GM21515 (cell line): ENCODE data around the gene PGR.
"Not testable (repeated sequence)": the region's sequence is repeated elsewhere in the genome, so short reads cannot be mapped to it uniquely, and the experiment has no call there.

Source experiments
- ATAC-seq: cut with Tn5 transposase; IDR thresholded peaks from one replicate; pipeline ENCODE4 v1.9.1; 2021; ENCODE audit not compliant: unreplicated experiment

The PGR gene

DNA sequence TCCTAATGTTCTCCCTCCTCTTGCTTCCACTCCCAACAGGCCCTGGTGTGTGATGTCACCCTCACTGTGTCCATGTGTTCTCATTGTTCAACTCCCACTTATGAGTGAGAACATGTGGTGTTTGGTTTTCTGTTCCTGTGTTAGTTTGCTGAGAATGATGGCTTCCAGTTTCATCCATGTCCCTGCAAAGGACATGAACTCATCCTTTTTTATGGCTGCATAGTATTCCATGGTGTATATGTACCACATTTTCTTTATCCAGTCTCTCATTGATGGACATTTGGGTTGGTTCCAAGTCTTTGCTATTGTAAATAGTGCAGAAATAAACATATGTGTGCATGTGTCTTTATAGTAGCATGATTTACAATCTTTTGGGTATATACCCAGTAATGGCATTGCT lies 115.9 kb downstream of the PGR start:
- ATAC-seq: not testable (repeated sequence)

DNA sequence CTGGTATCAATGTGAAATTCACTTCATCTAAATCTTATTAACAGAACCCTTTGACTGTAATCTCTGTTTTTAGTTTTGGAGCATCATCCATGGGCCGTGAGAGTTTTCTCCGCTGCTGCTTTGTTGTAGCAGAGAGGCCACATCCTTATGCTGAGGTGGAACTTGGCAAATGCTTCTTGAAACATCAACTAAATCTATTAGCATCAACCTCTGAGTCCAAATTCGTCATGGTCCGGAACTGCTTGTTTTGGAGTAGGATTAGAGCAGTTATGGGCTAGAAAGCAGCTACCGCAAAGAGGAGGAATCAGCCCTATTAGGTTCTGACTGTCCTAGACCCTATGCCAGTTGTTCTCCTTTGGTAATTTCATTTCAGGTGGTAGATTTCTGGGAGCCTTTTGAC lies 117.7 kb downstream of the PGR start:
- ATAC-seq: no peak

DNA sequence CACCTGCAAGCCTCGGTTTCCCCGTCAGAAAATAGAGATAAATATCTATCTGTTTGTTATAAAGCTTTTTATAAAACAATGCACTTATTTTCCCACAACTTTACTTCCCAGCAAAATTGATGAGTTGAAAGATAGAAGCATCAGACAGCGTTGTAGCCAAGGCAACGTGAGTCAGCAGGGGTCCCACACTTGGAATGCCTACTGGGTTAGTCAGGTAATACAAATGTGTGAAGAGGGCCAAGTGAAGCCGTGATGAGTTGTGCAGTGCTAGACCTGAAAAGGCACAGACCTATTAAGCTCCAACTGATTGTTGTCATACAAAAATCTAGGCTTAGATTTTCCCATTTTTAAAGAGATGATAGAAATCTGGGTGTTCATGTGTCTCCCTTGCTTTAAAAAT lies 118.7 kb downstream of the PGR start:
- ATAC-seq: no peak

DNA sequence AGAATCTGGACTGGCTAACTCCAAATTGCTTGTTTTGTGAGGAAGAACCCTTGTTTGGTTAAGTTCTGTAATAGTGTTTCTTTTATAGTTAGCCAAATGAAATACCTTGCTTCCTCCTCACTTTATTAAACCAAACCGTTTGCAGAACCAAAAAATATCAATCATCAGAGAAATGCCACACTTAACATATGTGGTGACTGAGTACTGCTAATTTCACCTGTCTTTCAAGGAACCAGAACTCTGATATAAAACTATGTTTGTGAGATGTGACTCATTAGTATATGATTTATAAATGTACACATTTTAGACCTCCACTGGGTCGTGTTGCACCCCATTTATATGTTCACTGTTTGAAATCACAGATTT lies 119.9 kb downstream of the PGR start:
- no peak for ATAC-seq

DNA sequence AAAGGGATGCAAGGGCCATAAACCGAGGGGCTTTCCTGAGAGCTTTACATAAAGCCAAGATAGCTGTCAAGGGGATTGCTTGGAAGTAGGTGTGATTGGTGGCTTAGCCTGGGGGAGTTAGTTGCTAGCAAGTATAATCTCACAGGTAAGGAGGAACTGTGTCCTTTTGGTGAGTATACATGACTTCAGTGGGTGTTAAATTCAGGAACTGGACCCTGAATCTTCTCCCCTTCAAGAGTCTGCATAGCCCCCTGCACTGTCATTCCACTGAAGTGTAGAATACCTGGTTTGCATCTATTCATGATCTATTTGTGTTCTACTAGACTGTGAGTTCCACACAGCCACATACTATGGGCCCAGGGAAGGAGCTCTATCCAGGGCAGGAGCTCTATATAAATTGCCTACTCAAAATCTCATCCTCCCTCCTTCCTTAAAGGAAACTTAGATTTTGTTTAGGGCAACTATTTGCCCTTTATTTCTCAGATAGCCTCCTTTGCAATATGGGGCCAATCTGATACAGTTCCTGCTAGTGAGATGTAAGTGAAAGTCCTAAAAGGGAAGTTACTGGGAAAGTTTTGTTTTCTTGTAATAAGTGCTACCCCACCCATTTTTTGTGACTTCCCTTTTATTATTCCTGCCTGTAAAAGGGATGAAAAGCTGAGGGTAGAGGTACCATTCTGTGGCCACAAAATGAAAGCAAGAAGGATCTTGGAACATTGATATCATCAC lies 120.5 kb downstream of the PGR start:
- ATAC-seq: no peak

DNA sequence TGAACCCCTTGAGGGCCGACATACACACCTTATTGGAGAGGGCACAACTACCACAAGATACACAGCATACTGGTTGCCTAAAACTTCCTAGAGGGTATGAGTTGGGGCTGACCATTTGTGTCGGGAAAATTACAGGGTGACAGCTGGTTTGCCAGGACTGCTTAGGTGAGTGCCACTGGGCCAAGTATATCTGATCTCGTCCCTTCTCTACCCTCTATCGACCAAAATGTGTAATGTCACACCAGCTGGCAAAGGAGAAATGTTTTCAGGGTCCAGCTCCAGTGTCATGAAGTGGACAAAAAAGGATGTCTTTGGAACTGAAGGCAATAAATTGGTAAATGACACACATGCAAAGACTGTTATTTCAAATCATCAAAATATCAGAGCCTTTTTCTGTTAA lies 126.1 kb downstream of the PGR start:
- no peak for ATAC-seq

DNA sequence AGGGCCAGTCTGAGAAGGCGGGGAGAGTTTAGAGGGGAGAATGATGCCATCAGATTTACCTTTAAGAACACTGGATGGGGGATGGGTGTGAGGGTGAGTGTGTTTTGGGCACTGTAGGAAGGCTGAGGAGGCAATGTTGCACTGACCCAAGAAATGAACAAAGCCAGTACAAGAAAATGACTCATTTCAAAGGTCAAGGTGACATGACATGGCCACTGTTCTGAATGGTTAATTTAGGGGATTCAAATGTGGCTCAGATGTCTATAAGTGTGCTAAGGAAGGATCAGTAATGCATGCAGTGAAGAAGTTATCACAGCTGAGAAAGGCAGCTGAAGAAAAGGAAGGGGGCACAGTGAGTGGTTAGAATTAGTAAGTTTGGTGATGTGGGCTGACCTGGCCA lies 129.9 kb downstream of the PGR start:
- no peak for ATAC-seq

DNA sequence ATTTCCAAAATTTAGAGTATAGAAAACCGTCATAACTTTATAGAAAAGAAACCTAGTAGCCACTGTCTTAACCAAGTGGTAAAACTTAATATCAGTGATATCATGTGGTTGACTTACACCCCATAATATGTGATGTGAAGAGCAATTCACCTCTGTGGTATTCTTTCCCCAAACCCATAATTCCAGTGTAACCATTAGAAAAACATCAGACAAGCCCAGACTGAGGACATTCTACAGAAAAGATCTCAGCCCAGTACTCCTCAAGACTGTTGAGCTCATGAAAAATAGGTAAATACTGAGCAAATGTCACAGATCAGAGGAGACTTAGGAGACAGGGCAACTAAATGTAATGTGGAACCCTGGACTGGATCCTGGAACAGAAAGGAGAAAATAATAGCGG lies 134.6 kb downstream of the PGR start:
- ATAC-seq: no peak

DNA sequence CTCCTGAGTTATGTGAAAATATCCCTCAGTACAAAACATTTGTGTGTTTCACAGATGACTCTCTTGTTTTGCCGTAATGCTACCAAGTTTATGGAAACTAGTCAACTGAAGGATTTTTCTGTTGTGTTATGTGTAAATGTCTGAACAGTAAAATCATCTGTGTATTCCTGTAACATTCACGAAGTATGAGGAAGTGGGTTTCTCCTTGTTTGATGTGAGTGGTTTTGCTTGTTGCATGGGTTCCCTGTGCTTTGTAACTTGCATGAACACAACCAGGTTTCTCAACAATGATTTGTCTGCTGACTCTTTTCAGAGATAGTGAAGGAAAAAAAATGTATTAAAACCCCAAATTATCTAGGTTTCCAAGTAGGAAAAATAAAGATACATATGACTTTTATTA lies 138.1 kb downstream of the PGR start:
- ATAC-seq: no peak

DNA sequence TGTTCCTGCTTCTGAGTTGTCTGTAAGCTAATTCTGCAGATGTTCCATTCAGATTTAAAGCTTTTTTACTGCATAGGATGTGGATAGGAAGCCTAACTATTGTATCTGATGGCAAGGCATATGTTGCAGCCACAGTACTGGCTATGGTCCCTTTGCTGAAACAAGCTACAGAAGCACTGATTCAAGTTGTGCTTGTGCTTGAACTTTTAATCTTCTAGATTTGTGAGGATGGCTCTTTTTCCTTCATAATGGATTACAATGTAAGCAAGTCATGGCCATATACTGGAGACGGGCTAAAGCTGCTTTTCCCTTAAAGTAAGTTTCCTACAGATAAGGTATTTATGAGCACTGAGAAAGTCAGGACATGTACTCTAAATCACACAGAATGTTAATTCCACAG lies 138.7 kb downstream of the PGR start:
- ATAC-seq: no peak

DNA sequence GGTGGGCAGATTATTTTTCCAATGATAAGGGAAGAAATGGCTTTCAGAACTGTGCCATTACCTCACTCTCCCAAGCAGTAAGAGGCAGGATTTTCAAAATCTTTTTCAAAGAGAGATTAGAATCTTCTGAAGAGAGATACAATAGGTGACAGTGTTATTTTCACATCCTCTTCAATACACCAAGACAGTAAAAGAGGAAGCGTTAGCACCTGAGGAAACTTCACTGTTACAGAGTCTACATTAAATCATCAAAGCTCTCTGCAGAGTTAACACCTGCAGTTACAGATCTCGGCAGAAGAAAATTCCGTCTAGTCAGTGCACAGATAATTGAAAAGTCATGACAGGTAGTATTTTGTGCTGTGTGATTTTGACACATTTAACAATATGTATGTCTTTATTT lies 144.9 kb downstream of the PGR start:
- ATAC-seq: peak; percentile 96

DNA sequence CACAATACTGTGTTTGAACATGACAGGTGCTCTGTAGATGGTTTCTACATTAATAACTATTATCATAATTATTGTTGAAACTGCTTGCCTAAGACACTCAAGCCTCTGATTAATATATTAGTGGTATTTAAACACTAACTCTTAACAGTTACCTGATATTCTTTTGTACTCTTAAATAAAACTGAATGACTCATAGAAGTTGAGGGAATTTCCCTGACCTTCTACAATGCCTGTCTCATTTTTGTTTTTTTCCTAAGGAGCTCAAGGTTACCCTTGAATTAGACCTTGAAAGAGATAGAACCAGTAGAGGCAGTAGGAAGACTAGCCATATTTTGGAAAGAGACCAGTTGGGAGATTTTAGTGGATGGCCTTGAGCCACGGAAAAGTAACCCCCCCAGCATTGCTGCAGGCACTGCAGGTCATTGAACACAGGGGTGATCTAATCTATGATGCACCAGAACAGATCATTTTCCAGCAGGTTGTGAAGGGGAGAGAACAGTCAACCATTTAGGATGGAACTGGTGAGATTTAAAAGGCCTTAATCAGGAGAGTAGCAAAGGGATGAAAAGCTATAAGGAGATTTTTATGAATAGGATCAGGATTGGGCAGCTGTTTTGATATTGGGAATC lies 148.3 kb downstream of the PGR start:
- ATAC-seq: no peak

DNA sequence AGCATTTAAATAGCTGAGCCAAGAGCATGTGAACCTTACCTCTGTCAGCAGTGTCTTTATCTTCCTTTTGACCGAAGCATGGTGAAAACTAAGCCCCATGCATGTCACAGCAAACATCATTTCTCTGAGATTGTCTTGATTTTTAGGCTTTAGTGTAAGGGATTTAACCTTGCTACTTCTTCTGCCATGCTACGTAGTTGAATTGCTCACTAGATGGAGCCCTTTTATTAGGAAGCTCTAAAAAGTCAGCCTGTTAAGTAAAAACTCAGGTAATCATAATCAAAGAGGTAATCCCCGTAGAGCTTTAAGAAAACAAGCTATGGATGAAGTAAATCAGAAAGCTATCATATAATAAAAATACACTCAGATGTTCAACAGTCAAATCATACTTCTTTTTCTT lies 149.5 kb downstream of the PGR start:
- no peak for ATAC-seq
